Right lobe of liver (tissue), 4 donors: Measurements from ENCODE around the gene CAST.

Source experiments
- POLR2A ChIP-seq: fragments of 450-650 bp; IDR thresholded peaks from one replicate; pipeline ENCODE4 v1.6.1; 2017; ENCODE audit warnings: antibody characterized with exemption, mild to moderate bottlenecking
- TF ChIP-seq, protein P1 (sequence below), 4 donors: fragments of 200-600 bp in 3 of 4; fragments of 450-650 bp in 1 of 4; IDR thresholded peaks; one replicate each; pipeline versions ENCODE4 v1.5.1 to v1.8.0; 2016 to 2022; ENCODE audit warnings: antibody characterized with exemption in 4 of 4, mild to moderate bottlenecking in 2 of 4
- donor health status: DM: no; HTN: no; CAD: no.
- donor health status: DM: no; HTN: no; CAD: no.
- donor health status: DM: no; HTN: yes; CAD: no.

GRCh38 chr5:96716007-96716406, 53.8 kb downstream of the CAST start:
- no peak for TF ChIP-seq POLR2A
- TF ChIP-seq, protein P1, sequence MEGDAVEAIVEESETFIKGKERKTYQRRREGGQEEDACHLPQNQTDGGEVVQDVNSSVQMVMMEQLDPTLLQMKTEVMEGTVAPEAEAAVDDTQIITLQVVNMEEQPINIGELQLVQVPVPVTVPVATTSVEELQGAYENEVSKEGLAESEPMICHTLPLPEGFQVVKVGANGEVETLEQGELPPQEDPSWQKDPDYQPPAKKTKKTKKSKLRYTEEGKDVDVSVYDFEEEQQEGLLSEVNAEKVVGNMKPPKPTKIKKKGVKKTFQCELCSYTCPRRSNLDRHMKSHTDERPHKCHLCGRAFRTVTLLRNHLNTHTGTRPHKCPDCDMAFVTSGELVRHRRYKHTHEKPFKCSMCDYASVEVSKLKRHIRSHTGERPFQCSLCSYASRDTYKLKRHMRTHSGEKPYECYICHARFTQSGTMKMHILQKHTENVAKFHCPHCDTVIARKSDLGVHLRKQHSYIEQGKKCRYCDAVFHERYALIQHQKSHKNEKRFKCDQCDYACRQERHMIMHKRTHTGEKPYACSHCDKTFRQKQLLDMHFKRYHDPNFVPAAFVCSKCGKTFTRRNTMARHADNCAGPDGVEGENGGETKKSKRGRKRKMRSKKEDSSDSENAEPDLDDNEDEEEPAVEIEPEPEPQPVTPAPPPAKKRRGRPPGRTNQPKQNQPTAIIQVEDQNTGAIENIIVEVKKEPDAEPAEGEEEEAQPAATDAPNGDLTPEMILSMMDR (IDR thresholded peaks at IDR 0.05) = no peak
